ENCODE results near the gene BTG4.

BTG4 gene

GRCh38 chr11:111450480-111451320 is 61.5 kb downstream of the BTG4 start:
- DNase-seq (no peak), ATAC-seq (ENCODE audit: insufficient read depth, low read depth) (no peak)
- no peaks in the 10 kb centered on the region for H3K79me2 ChIP-seq (ENCODE audit: insufficient read depth, low read length)
- H3K4me1 ChIP-seq (ENCODE audit: insufficient read depth, low read length): peaks cover 5% of the 10 kb centered on the region
- H3K36me3 ChIP-seq (ENCODE audit: insufficient read depth, low read length): no peaks in the 10 kb centered on the region
- H3K4me2 ChIP-seq (ENCODE audit: insufficient read depth, low read length): no peak overlapping the region
- H2AFZ ChIP-seq (ENCODE audit: low read depth, low read length): no peak overlapping the region
- no peaks in the 10 kb centered on the region for H4K20me1 ChIP-seq (ENCODE audit: insufficient read depth, low read length)
- H3K9me3 ChIP-seq (ENCODE audit: insufficient read depth, low read length, severe bottlenecking): no peaks in the 10 kb centered on the region
- TF ChIP-seq, protein P1, sequence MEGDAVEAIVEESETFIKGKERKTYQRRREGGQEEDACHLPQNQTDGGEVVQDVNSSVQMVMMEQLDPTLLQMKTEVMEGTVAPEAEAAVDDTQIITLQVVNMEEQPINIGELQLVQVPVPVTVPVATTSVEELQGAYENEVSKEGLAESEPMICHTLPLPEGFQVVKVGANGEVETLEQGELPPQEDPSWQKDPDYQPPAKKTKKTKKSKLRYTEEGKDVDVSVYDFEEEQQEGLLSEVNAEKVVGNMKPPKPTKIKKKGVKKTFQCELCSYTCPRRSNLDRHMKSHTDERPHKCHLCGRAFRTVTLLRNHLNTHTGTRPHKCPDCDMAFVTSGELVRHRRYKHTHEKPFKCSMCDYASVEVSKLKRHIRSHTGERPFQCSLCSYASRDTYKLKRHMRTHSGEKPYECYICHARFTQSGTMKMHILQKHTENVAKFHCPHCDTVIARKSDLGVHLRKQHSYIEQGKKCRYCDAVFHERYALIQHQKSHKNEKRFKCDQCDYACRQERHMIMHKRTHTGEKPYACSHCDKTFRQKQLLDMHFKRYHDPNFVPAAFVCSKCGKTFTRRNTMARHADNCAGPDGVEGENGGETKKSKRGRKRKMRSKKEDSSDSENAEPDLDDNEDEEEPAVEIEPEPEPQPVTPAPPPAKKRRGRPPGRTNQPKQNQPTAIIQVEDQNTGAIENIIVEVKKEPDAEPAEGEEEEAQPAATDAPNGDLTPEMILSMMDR (IDR thresholded peaks at IDR 0.05; ENCODE audit: borderline replicate concordance, extremely low read depth, low read length, poor library complexity, severe bottlenecking): no peak
- TF ChIP-seq EZH2 (IDR thresholded peaks at IDR 0.05; ENCODE audit: borderline replicate concordance, low read depth, low read length, severe bottlenecking): no peak
- H3K27ac ChIP-seq (ENCODE audit: low read length): no peak overlapping the region
- H3K4me3 ChIP-seq (ENCODE audit: low read depth in 1 of 2, low read length in 2 of 2): no peak overlapping the region
- H3K9ac ChIP-seq (ENCODE audit: low read depth, low read length): no peak overlapping the region
- H3K27me3 ChIP-seq (ENCODE audit: insufficient read depth, low read length, poor library complexity): peaks cover 15% of the 10 kb centered on the region

- H3K4me1 ChIP-seq (ENCODE audit: insufficient read depth, low read length): peaks cover 5% of the 10 kb centered on the region
- no peak for DNase-seq
- H3K9ac ChIP-seq (ENCODE audit: low read depth, low read length): no peak overlapping the region
- H3K27ac ChIP-seq (ENCODE audit: low read length): no peak overlapping the region
- no peaks in the 10 kb centered on the region for H4K20me1 ChIP-seq (ENCODE audit: insufficient read depth, low read length)
- no peak overlapping the region for H3K4me2 ChIP-seq (ENCODE audit: insufficient read depth, low read length)
- H3K79me2 ChIP-seq (ENCODE audit: insufficient read depth, low read length): no peaks in the 10 kb centered on the region
- no peaks in the 10 kb centered on the region for H3K36me3 ChIP-seq (ENCODE audit: insufficient read depth, low read length)
- ATAC-seq (ENCODE audit: insufficient read depth, low read depth): no peak
- no peaks in the 10 kb centered on the region for H3K9me3 ChIP-seq (ENCODE audit: insufficient read depth, low read length, severe bottlenecking)
- TF ChIP-seq, protein P1 (IDR thresholded peaks at IDR 0.05; ENCODE audit: borderline replicate concordance, extremely low read depth, low read length, poor library complexity, severe bottlenecking): no peak
- TF ChIP-seq EZH2 (IDR thresholded peaks at IDR 0.05; ENCODE audit: borderline replicate concordance, low read depth, low read length, severe bottlenecking): no peak
- H3K4me3 ChIP-seq (ENCODE audit: low read depth in 1 of 2, low read length in 2 of 2): no peak overlapping the region
- peaks cover 15% of the 10 kb centered on the region for H3K27me3 ChIP-seq (ENCODE audit: insufficient read depth, low read length, poor library complexity)
- H2AFZ ChIP-seq (ENCODE audit: low read depth, low read length): no peak overlapping the region
These were observed 62.3 kb downstream of the BTG4 start for GRCh38 chr11:111449696-111450479.

GRCh38 chr11:111448831-111449557 is 63.2 kb downstream of the BTG4 start:
- Histone ChIP-seq H3K27ac (ENCODE audit: low read length) (no peak overlapping the region), H3K79me2 (ENCODE audit: insufficient read depth, low read length) (no peaks in the 10 kb centered on the region), H3K36me3 (ENCODE audit: insufficient read depth, low read length) (no peaks in the 10 kb centered on the region), H2AFZ (ENCODE audit: low read depth, low read length) (no peak overlapping the region), H3K9ac (ENCODE audit: low read depth, low read length) (no peak overlapping the region), H3K9me3 (ENCODE audit: insufficient read depth, low read length, severe bottlenecking) (no peaks in the 10 kb centered on the region), H3K27me3 (ENCODE audit: insufficient read depth, low read length, poor library complexity) (peaks cover 15% of the 10 kb centered on the region), H3K4me1 (ENCODE audit: insufficient read depth, low read length) (peaks cover 5% of the 10 kb centered on the region), H3K4me2 (ENCODE audit: insufficient read depth, low read length) (no peak overlapping the region), H3K4me3 (ENCODE audit: low read depth in 1 of 2, low read length in 2 of 2) (no peak overlapping the region), H4K20me1 (ENCODE audit: insufficient read depth, low read length) (no peaks in the 10 kb centered on the region)
- ATAC-seq (ENCODE audit: insufficient read depth, low read depth) (no peak), DNase-seq (no peak)
- TF ChIP-seq, protein P1 (IDR thresholded peaks at IDR 0.05; ENCODE audit: borderline replicate concordance, extremely low read depth, low read length, poor library complexity, severe bottlenecking): no peak
- no peak for TF ChIP-seq EZH2 (IDR thresholded peaks at IDR 0.05; ENCODE audit: borderline replicate concordance, low read depth, low read length, severe bottlenecking)

Measured in DND-41 (cell line).